HG02970 (cell line): Measurements from ENCODE around the gene ZNF581.

Source experiments
- ATAC-seq: cut with Tn5 transposase; IDR thresholded peaks from one replicate; pipeline ENCODE4 v1.9.1; 2021; ENCODE audit warnings: mild to moderate bottlenecking, moderate library complexity, moderate number of reproducible peaks; ENCODE audit not compliant: unreplicated experiment, low FRiP score

Gene ZNF581

GRCh38 chr19:55609326-55609725 is 34.1 kb upstream of the ZNF581 start:
- no peak for ATAC-seq

- ATAC-seq, result no peak
Observed at GRCh38 chr19:55611300-55611982, 32.0 kb upstream of the ZNF581 start.

GRCh38 chr19:55611983-55612645 is 31.3 kb upstream of the ZNF581 start:
- no peak for ATAC-seq

- no peak for ATAC-seq
Observed at GRCh38 chr19:55613396-55613795, 30.1 kb upstream of the ZNF581 start.

- ATAC-seq, result no peak
Observed at GRCh38 chr19:55613930-55614710, 29.3 kb upstream of the ZNF581 start.

GRCh38 chr19:55614711-55615542 is 28.5 kb upstream of the ZNF581 start:
- ATAC-seq, result no peak

- ATAC-seq, result no peak
Observed at GRCh38 chr19:55615543-55616394, 27.7 kb upstream of the ZNF581 start.

GRCh38 chr19:55616395-55616875 is 27.0 kb upstream of the ZNF581 start:
- ATAC-seq, result no peak

GRCh38 chr19:55617426-55617825 is 26.0 kb upstream of the ZNF581 start:
- no peak for ATAC-seq

GRCh38 chr19:55618426-55618825 is 25.0 kb upstream of the ZNF581 start:
- ATAC-seq, result no peak

GRCh38 chr19:55619286-55619685 is 24.2 kb upstream of the ZNF581 start:
- ATAC-seq, result no peak

- no peak for ATAC-seq
Observed at GRCh38 chr19:55620410-55621204, 22.8 kb upstream of the ZNF581 start.

GRCh38 chr19:55621205-55621672 is 22.2 kb upstream of the ZNF581 start:
- no peak for ATAC-seq

- no peak for ATAC-seq
Observed at GRCh38 chr19:55621673-55622231, 21.7 kb upstream of the ZNF581 start.

GRCh38 chr19:55622242-55622969 is 21.0 kb upstream of the ZNF581 start:
- ATAC-seq, result no peak

GRCh38 chr19:55623130-55623529 is 20.3 kb upstream of the ZNF581 start:
- no peak for ATAC-seq

GRCh38 chr19:55623561-55623960 is 19.9 kb upstream of the ZNF581 start:
- ATAC-seq, result no peak
